ENCODE measurements around the gene RPL29. TPM values are rescaled to one million over a fixed set of nuclear protein-coding genes. Genes with fewer than 3 reads are reported as not detected.

Gene RPL29
- total and polyA plus RNA-seq, 7 experiments from 2014 or later: 1,152 to 2,133 (median 1,556) TPM

DNA sequence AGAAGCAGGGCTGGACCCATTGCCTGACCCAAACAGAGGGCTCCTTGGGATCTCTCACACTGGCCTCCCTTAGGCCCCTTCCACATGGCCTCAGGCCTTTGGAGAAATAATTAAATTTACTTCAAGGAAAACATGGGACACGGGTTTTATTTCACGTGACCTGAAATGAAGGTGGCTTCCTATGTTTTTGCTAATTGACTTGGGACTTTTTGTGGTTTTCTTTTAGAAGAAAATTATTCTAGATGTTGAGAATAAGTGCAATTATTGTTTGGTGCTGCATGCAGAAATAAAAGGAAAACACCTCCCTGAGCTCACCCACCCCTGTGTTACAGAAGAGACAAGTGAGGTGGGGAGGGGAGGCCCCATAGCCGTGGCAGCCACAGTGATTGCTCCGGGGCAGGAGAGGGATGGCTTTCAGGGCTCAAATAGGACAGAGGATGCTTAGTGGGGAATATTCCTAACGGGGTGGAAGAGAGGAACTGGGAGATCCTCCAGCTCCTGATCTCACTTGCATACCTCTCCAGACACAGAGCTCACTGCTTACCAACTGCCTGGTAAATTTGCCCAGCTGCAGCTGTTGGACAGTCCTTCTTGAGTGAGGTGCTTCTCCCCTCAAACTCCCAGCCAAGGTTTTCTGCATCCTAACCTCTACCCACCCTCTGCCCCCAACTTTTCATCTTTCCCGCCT is 29.2 kb upstream of the RPL29 start:
- no peak overlapping the region for H3K27ac ChIP-seq (ENCODE audit: low read depth, low read length)
- Mint-ChIP-seq H3K27me3 (peaks cover 0 to 5% (median 0%) of the 10 kb centered on the region in 5 donors), H3K27ac (peak overlapping the region in 2 of 9 donors; percentile 29 to 56), H3K9me3 (peaks cover 0 to 1% (median 0%) of the 10 kb centered on the region in 11 donors), H3K36me3 (no peaks in the 10 kb centered on the region), H3K4me3 (no peak overlapping the region), H3K4me1 (peaks cover 0 to 6% (median 0%) of the 10 kb centered on the region in 7 donors)
- ATAC-seq (no peak), DNase-seq (no peak)
- ChIA-PET POLR2A (no interaction called here), CTCF (no interaction called here)
- intact Hi-C loops (cut with micrococcal nuclease): no loop called here
- no peaks in the 10 kb centered on the region for H3K4me1 ChIP-seq (ENCODE audit: control insufficient read depth in 2 of 2, insufficient read depth in 2 of 2, low read length in 2 of 2)
- H3K36me3 ChIP-seq (ENCODE audit: control insufficient read depth in 2 of 3, insufficient read depth in 3 of 3, low read length in 3 of 3): no peaks in the 10 kb centered on the region
- no peak overlapping the region for H3K4me3 ChIP-seq (ENCODE audit: low read length)
- H3K27me3 ChIP-seq (ENCODE audit: control insufficient read depth in 2 of 2, insufficient read depth in 2 of 2, low read length in 2 of 2): no peaks in the 10 kb centered on the region
- no peaks in the 10 kb centered on the region for H3K9me3 ChIP-seq (ENCODE audit: control insufficient read depth in 2 of 3, low read length in 3 of 3)

DNA sequence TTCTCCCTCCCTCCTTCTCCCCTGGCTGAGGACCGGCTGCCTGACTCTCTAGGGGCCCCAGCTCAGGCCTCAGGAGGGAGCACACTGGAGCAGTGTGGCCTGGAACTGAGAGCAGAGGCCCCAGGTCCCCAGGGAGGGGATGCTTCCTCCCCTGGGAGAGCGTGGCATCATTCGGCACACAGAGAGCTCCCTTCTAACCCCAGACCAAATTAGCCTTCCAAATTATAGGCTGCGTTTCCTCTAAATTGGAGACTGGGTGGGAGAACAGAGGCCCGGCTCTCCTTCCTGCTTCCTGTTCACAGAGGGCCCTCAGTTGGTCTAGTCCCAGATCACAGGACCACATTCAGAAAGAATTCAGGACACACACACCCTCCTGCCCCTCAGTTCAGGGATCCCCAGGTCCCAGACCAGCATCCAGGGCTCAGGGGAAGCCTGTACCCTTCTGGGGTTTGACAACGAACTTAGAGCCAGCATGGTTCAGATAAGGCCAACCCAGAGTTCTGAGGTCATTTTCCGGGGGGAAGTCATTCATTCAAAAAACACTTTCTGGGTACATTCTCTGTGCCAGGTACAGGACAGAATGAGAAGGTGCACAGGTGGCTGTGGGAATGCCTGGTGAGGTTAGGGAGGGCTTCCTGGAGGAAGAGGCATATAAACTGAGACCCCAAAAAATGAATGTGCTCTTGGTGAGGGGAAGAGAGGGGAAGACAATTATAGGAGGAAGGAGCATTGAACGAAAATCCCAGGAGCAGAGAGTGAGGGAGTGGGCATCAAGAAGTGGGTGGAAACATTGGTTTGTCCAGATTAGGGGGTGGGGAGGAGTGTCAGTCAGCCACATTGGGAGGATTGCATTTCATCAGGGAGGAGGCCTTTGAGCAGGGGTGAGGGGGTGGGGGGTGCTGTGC is 28.4 kb upstream of the RPL29 start:
- peaks cover 0 to 6% (median 0%) of the 10 kb centered on the region in 7 donors for H3K4me1 Mint-ChIP-seq
- CTCF ChIA-PET: no interaction called here
- Histone ChIP-seq H3K4me1 (ENCODE audit: control insufficient read depth in 2 of 2, insufficient read depth in 2 of 2, low read length in 2 of 2) (no peaks in the 10 kb centered on the region), H3K9me3 (ENCODE audit: control insufficient read depth in 2 of 3, low read length in 3 of 3) (no peaks in the 10 kb centered on the region), H3K36me3 (ENCODE audit: control insufficient read depth in 2 of 3, insufficient read depth in 3 of 3, low read length in 3 of 3) (no peaks in the 10 kb centered on the region), H3K27ac (ENCODE audit: low read depth, low read length) (no peak overlapping the region), H3K4me3 (ENCODE audit: low read length) (no peak overlapping the region), H3K27me3 (ENCODE audit: control insufficient read depth in 2 of 2, insufficient read depth in 2 of 2, low read length in 2 of 2) (no peaks in the 10 kb centered on the region)
- ATAC-seq (no peak), DNase-seq (no peak)
- intact Hi-C loops (cut with micrococcal nuclease): no loop called here
- H3K9me3 Mint-ChIP-seq: peaks cover 0 to 1% (median 0%) of the 10 kb centered on the region in 11 donors
- no peak overlapping the region for H3K4me3 Mint-ChIP-seq
- H3K27ac Mint-ChIP-seq: peak overlapping the region in 1 of 9 donors; percentile 13
- POLR2A ChIA-PET: no interaction called here
- H3K36me3 Mint-ChIP-seq: no peaks in the 10 kb centered on the region
- H3K27me3 Mint-ChIP-seq: peaks cover 0 to 5% (median 0%) of the 10 kb centered on the region in 5 donors

DNA sequence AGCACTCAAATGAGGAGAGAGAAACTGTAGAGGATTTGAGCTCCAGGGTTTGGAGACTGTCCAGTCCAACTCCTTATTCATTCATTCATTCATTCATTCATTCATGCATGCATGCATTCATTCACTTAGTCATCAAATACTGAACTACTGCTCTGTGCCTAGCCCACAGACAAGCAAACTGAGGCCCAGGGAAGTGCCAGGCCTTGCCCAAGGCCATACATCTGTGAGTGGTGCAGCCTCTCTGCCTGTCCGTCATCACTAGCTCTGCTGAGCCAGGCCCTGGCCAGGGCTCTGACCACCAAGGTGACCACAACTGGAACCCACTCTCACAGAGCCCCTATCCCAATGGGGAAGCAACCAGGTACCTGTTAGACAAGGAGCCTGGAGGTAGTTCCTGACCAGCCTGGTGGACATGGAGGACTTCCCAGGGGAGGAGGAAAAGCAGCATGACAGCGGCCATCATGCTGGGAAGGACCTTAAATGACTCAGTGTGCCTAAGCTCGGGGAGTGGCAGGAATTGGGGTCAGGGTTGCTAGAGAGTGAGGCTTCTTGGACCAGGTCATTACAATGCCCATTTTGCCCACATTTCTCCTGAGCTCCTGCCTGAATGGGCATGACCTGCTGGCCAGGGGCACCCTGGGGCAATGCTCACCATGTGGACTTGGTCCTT is 27.5 kb upstream of the RPL29 start:
- Mint-ChIP-seq H3K9me3 (peaks cover 0 to 1% (median 0%) of the 10 kb centered on the region in 11 donors), H3K4me1 (peaks cover 0 to 6% (median 0%) of the 10 kb centered on the region in 7 donors), H3K27ac (peak overlapping the region in 1 of 9 donors; percentile 14), H3K36me3 (no peaks in the 10 kb centered on the region), H3K4me3 (no peak overlapping the region), H3K27me3 (peaks cover 0 to 5% (median 0%) of the 10 kb centered on the region in 5 donors)
- no peaks in the 10 kb centered on the region for H3K36me3 ChIP-seq (ENCODE audit: control insufficient read depth in 2 of 3, insufficient read depth in 3 of 3, low read length in 3 of 3)
- H3K27ac ChIP-seq (ENCODE audit: low read depth, low read length): no peak overlapping the region
- ATAC-seq (no peak), DNase-seq (no peak)
- H3K9me3 ChIP-seq (ENCODE audit: control insufficient read depth in 2 of 3, low read length in 3 of 3): no peaks in the 10 kb centered on the region
- POLR2A ChIA-PET: no interaction called here
- H3K4me1 ChIP-seq (ENCODE audit: control insufficient read depth in 2 of 2, insufficient read depth in 2 of 2, low read length in 2 of 2): no peaks in the 10 kb centered on the region
- H3K27me3 ChIP-seq (ENCODE audit: control insufficient read depth in 2 of 2, insufficient read depth in 2 of 2, low read length in 2 of 2): no peaks in the 10 kb centered on the region
- CTCF ChIA-PET: no interaction called here
- intact Hi-C loops (cut with micrococcal nuclease): no loop called here
- H3K4me3 ChIP-seq (ENCODE audit: low read length): no peak overlapping the region

DNA sequence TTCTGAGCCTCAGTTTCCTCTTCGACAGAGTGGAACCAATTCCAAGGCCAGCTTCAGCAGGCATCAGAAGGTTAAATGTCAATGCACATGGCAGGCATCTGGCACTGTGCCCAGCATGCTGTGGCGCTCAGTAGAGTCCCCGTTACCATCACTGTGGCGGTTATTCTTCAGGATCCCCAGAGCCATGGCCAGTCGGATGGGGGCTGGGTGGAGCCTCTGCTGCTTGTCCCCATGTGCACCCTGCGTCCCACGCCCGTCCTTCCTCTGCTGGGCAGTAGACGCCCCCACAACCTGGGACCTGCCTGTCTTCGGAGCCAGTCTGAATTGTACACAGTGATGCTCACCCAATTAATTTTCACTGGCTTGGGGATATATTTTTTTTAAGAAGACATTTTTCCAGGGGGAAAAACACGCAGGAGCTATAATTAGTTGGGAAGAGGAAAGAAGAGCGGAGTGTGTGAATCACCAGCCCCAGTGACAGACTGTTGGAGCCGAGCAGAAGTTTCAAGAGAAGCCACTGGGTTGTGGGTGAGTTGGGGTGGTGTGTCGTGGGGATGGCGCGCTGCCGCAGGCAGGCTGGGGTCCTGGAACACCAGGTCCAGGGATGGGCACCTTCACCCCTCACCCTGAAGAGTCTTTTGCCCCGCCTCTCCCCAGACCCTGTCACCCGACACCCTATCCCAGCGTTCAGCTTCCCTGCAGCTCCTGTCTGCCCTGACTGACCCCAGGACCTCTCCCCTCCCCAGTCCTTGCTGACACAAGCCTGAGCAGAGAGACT is 26.8 kb upstream of the RPL29 start:
- H3K36me3 ChIP-seq (ENCODE audit: control insufficient read depth in 2 of 3, insufficient read depth in 3 of 3, low read length in 3 of 3): no peaks in the 10 kb centered on the region
- H3K4me1 ChIP-seq (ENCODE audit: control insufficient read depth in 2 of 2, insufficient read depth in 2 of 2, low read length in 2 of 2): no peaks in the 10 kb centered on the region
- H3K4me3 ChIP-seq (ENCODE audit: low read length): no peak overlapping the region
- intact Hi-C loops (cut with micrococcal nuclease): no loop called here
- H3K27me3 ChIP-seq (ENCODE audit: control insufficient read depth in 2 of 2, insufficient read depth in 2 of 2, low read length in 2 of 2): no peaks in the 10 kb centered on the region
- peak; percentile 14 for ATAC-seq
- Mint-ChIP-seq H3K27ac (no peak overlapping the region), H3K4me1 (peaks cover 0 to 6% (median 0%) of the 10 kb centered on the region in 7 donors), H3K36me3 (no peaks in the 10 kb centered on the region), H3K27me3 (peaks cover 0 to 5% (median 0%) of the 10 kb centered on the region in 5 donors), H3K4me3 (no peak overlapping the region), H3K9me3 (no peaks in the 10 kb centered on the region)
- ChIA-PET POLR2A (no interaction called here), CTCF (no interaction called here)
- H3K9me3 ChIP-seq (ENCODE audit: control insufficient read depth in 2 of 3, low read length in 3 of 3): no peaks in the 10 kb centered on the region
- DNase-seq: no peak
- H3K27ac ChIP-seq (ENCODE audit: low read depth, low read length): no peak overlapping the region

DNA sequence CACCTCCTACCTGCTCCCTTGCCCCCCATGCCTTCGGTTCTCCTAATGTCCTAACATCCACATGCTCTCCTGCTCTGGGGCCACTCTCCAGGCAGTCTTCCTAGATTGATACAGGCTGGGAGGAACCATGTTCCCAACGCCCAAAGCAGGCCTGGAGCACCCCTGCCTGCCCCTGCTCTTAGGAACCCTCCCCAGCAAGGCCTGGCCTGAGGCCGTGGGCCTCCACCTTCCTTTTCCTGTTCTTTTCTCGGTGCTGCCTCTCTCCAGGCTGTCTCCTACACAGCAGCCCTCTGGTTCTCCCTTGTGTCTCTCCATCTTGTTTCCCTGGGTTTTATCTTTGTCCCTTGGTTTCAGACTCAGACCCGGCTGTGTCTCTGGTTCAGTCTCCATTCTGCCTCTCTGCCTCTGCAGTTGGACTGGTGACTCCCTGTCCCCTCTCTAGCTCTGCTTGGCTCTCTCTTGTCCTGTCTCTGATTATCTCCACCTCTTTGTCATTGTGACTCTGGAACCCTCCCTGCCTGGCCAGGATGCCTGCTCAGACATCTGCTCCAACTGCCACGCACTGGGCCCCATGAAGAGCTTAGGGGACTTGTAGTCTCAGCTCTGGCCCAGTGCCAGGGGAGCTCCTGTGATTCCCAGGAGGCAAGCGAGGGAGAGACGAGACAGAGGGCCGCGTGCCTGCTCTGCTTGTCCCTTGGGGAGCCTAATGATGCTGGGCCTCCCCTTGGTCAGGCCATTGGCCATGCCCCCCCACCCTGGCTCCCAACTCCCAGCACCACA is 26.0 kb upstream of the RPL29 start:
- no peak overlapping the region for H3K4me3 Mint-ChIP-seq
- CTCF ChIA-PET: no interaction called here

DNA sequence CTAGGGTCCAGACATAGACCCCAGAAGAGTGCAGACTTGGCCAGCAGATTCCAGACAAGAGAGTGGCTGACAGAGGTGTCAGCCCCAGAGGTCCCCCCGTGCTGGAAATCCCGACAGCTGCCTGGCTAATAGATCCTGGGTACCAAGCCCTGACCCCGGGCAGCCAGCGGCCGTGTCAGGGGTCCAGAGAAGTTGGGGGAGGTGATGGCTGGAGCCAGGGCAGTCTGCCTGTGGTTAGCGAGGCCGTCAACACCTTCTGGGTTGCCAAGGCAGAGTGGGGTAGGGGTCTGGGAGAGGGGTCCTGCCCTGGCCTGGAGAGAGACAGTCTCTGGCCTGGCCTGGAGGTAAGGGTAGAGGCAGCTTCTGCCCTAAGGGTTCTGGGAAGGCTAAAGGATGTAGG is 25.1 kb upstream of the RPL29 start:
- DNase-seq (no peak), ATAC-seq (no peak)
- no peaks in the 10 kb centered on the region for H3K27me3 Mint-ChIP-seq
- no peaks in the 10 kb centered on the region for H3K36me3 Mint-ChIP-seq
- CTCF ChIA-PET: no interaction called here
- no peaks in the 10 kb centered on the region for H3K4me1 ChIP-seq (ENCODE audit: control insufficient read depth in 2 of 2, insufficient read depth in 2 of 2, low read length in 2 of 2)
- no peaks in the 10 kb centered on the region for H3K9me3 ChIP-seq (ENCODE audit: control insufficient read depth in 2 of 3, low read length in 3 of 3)
- H3K27ac Mint-ChIP-seq: peak overlapping the region in 1 of 9 donors; percentile 52
- no peaks in the 10 kb centered on the region for H3K27me3 ChIP-seq (ENCODE audit: control insufficient read depth in 2 of 2, insufficient read depth in 2 of 2, low read length in 2 of 2)
- intact Hi-C loops (cut with micrococcal nuclease): no loop called here
- H3K4me3 Mint-ChIP-seq: no peak overlapping the region
- peaks cover 0 to 6% (median 0%) of the 10 kb centered on the region in 7 donors for H3K4me1 Mint-ChIP-seq
- POLR2A ChIA-PET: no interaction called here
- no peak overlapping the region for H3K4me3 ChIP-seq (ENCODE audit: low read length)
- no peak overlapping the region for H3K27ac ChIP-seq (ENCODE audit: low read depth, low read length)
- no peaks in the 10 kb centered on the region for H3K9me3 Mint-ChIP-seq
- H3K36me3 ChIP-seq (ENCODE audit: control insufficient read depth in 2 of 3, insufficient read depth in 3 of 3, low read length in 3 of 3): no peaks in the 10 kb centered on the region

More for the DNA sequence above, 26.0 kb upstream of the RPL29 start:
- intact Hi-C loops (cut with micrococcal nuclease): no loop called here
- Histone ChIP-seq H3K36me3 (ENCODE audit: control insufficient read depth in 2 of 3, insufficient read depth in 3 of 3, low read length in 3 of 3) (no peaks in the 10 kb centered on the region), H3K4me1 (ENCODE audit: control insufficient read depth in 2 of 2, insufficient read depth in 2 of 2, low read length in 2 of 2) (no peaks in the 10 kb centered on the region), H3K4me3 (ENCODE audit: low read length) (no peak overlapping the region), H3K27ac (ENCODE audit: low read depth, low read length) (no peak overlapping the region), H3K27me3 (ENCODE audit: control insufficient read depth in 2 of 2, insufficient read depth in 2 of 2, low read length in 2 of 2) (no peaks in the 10 kb centered on the region), H3K9me3 (ENCODE audit: control insufficient read depth in 2 of 3, low read length in 3 of 3) (no peaks in the 10 kb centered on the region)
- H3K4me1 Mint-ChIP-seq: peaks cover 0 to 6% (median 0%) of the 10 kb centered on the region in 7 donors
- no peak for DNase-seq
- no peaks in the 10 kb centered on the region for H3K9me3 Mint-ChIP-seq
- no peak for ATAC-seq
- POLR2A ChIA-PET: no interaction called here
- H3K27ac Mint-ChIP-seq: peak overlapping the region in 2 of 9 donors; percentile 9 to 79
- H3K36me3 Mint-ChIP-seq: no peaks in the 10 kb centered on the region
- H3K27me3 Mint-ChIP-seq: peaks cover 0 to 5% (median 0%) of the 10 kb centered on the region in 5 donors

All from naive thymus-derived CD4-positive, alpha-beta T cell (primary cell).